GM03348 (cell line): Measurements from ENCODE around the gene GRIK4.

Source experiments
- DNase-seq: peaks from one replicate; pipeline ENCODE4 v3.0.0; 2012; ENCODE audit warnings: low spot score

The GRIK4 gene

GRCh38 chr11:120840661-120841060 is 329.1 kb downstream of the GRIK4 start:
- DNase-seq, result no peak

- DNase-seq, result no peak
These were observed 329.5 kb downstream of the GRIK4 start for GRCh38 chr11:120841074-120841473.

- DNase-seq, result no peak
These were observed 330.6 kb downstream of the GRIK4 start for GRCh38 chr11:120842195-120842594.

GRCh38 chr11:120853435-120853834 is 341.9 kb downstream of the GRIK4 start:
- no peak for DNase-seq

GRCh38 chr11:120854988-120855387 is 343.4 kb downstream of the GRIK4 start:
- DNase-seq, result no peak

GRCh38 chr11:120857508-120857907 is 346.0 kb downstream of the GRIK4 start:
- DNase-seq, result no peak

GRCh38 chr11:120858740-120859139 is 347.2 kb downstream of the GRIK4 start:
- no peak for DNase-seq

GRCh38 chr11:120859552-120860295 is 348.2 kb downstream of the GRIK4 start:
- DNase-seq, result no peak

GRCh38 chr11:120863359-120863758 is 351.8 kb downstream of the GRIK4 start:
- peak; percentile 12 for DNase-seq

GRCh38 chr11:120867024-120867423 is 355.5 kb downstream of the GRIK4 start:
- DNase-seq, result no peak

- no peak for DNase-seq
These were observed 356.0 kb downstream of the GRIK4 start for GRCh38 chr11:120867531-120867930.

- no peak for DNase-seq
These were observed 356.4 kb downstream of the GRIK4 start for GRCh38 chr11:120867988-120868387.

GRCh38 chr11:120869097-120869496 is 357.5 kb downstream of the GRIK4 start:
- no peak for DNase-seq

- DNase-seq, result no peak
These were observed 358.0 kb downstream of the GRIK4 start for GRCh38 chr11:120869516-120870011.

- DNase-seq, result no peak
These were observed 359.6 kb downstream of the GRIK4 start for GRCh38 chr11:120871194-120871593.

GRCh38 chr11:120871924-120872323 is 360.4 kb downstream of the GRIK4 start:
- DNase-seq, result no peak

GRCh38 chr11:120873966-120874735 is 362.6 kb downstream of the GRIK4 start:
- DNase-seq, result no peak

- no peak for DNase-seq
These were observed 364.4 kb downstream of the GRIK4 start for GRCh38 chr11:120875986-120876385.

GRCh38 chr11:120877746-120878365 is 366.3 kb downstream of the GRIK4 start:
- no peak for DNase-seq

- DNase-seq, result no peak
These were observed 367.2 kb downstream of the GRIK4 start for GRCh38 chr11:120878781-120879180.

GRCh38 chr11:120880498-120881175 is 369.1 kb downstream of the GRIK4 start:
- peak; percentile 40 for DNase-seq

- peak; percentile 27 for DNase-seq
These were observed 370.0 kb downstream of the GRIK4 start for GRCh38 chr11:120881596-120881995.
